ENCODE measurements around the gene ZNF532.

DNA sequence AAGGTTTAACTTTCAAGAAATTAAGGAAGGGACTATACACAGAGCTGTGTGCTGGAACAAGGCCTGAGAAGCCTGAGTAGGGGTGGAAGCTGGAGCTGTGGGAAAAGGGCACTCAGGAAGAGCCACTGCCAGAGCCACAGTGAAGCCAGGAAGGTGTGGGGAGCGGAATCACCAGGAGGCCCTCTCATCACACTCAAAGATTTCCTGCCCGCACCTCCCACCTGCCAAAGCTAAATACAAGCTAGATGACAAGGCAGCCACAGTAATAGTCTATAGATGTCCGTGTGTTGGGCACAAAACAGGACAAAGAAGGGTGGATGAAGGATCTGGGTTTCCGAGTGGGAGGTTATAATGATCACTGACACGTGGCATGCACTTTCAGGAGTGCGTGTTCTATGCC lies 126.0 kb downstream of the ZNF532 start:
- TF ChIP-seq POLR2A (IDR thresholded peaks at IDR 0.05) (peak in 1 of 2 donors; percentile 12), CTCF (IDR thresholded peaks at IDR 0.05 in 4 of 5, conservative IDR thresholded peaks at IDR 0.05 in 1 of 5) (no peak)

Measured in gastrocnemius medialis (tissue), 4 donors.